ENCODE measurements around the gene ITIH4.

The ITIH4 gene

GRCh38 chr3:52774901-52775864, 55.3 kb downstream of the ITIH4 start (continued):
- TF ChIP-seq, protein P1, sequence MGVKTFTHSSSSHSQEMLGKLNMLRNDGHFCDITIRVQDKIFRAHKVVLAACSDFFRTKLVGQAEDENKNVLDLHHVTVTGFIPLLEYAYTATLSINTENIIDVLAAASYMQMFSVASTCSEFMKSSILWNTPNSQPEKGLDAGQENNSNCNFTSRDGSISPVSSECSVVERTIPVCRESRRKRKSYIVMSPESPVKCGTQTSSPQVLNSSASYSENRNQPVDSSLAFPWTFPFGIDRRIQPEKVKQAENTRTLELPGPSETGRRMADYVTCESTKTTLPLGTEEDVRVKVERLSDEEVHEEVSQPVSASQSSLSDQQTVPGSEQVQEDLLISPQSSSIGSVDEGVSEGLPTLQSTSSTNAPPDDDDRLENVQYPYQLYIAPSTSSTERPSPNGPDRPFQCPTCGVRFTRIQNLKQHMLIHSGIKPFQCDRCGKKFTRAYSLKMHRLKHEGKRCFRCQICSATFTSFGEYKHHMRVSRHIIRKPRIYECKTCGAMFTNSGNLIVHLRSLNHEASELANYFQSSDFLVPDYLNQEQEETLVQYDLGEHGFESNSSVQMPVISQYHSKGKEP (tag by site-specific recombination; IDR thresholded peaks at IDR 0.05): no peak
- no peak for TF ChIP-seq ZNF391 (tag by site-specific recombination; IDR thresholded peaks at IDR 0.05; ENCODE audit: borderline replicate concordance, low read depth)
- no peak for TF ChIP-seq ZNF660 (tag by site-specific recombination; IDR thresholded peaks at IDR 0.05)
- peak; percentile 8; the same call in 1 of the 2 replicates for TF ChIP-seq ZNF76 (tag by site-specific recombination; IDR thresholded peaks at IDR 0.05; ENCODE audit: borderline replicate concordance, low read depth)
- TF ChIP-seq ZSCAN23 (tag by site-specific recombination; IDR thresholded peaks at IDR 0.05): no peak
- TF ChIP-seq ZBTB17 (tag by site-specific recombination; IDR thresholded peaks at IDR 0.05): no peak
- no peak for TF ChIP-seq WT1 (tag by site-specific recombination; IDR thresholded peaks at IDR 0.05)
- TF ChIP-seq EGR2 (tag by site-specific recombination; IDR thresholded peaks at IDR 0.05; ENCODE audit: low read depth): peak; percentile 20; the same call in 1 of the 2 replicates
- TF ChIP-seq ZFP37 (tag by site-specific recombination; IDR thresholded peaks at IDR 0.05): no peak
- TF ChIP-seq ZNF140 (tag by site-specific recombination; IDR thresholded peaks at IDR 0.05): no peak
- no peak for TF ChIP-seq ZNF214 (tag by site-specific recombination; IDR thresholded peaks at IDR 0.05; ENCODE audit: borderline replicate concordance)
- TF ChIP-seq, protein P2, sequence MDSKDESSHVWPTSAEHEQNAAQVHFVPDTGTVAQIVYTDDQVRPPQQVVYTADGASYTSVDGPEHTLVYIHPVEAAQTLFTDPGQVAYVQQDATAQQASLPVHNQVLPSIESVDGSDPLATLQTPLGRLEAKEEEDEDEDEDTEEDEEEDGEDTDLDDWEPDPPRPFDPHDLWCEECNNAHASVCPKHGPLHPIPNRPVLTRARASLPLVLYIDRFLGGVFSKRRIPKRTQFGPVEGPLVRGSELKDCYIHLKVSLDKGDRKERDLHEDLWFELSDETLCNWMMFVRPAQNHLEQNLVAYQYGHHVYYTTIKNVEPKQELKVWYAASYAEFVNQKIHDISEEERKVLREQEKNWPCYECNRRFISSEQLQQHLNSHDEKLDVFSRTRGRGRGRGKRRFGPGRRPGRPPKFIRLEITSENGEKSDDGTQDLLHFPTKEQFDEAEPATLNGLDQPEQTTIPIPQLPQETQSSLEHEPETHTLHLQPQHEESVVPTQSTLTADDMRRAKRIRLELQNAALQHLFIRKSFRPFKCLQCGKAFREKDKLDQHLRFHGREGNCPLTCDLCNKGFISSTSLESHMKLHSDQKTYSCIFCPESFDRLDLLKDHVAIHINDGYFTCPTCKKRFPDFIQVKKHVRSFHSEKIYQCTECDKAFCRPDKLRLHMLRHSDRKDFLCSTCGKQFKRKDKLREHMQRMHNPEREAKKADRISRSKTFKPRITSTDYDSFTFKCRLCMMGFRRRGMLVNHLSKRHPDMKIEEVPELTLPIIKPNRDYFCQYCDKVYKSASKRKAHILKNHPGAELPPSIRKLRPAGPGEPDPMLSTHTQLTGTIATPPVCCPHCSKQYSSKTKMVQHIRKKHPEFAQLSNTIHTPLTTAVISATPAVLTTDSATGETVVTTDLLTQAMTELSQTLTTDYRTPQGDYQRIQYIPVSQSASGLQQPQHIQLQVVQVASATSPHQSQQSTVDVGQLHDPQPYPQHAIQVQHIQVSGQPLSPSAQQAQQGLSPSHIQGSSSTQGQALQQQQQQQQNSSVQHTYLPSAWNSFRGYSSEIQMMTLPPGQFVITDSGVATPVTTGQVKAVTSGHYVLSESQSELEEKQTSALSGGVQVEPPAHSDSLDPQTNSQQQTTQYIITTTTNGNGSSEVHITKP (tag by site-specific recombination; IDR thresholded peaks at IDR 0.05): no peak
- TF ChIP-seq SCRT1 (tag by site-specific recombination; IDR thresholded peaks at IDR 0.05; ENCODE audit: borderline replicate concordance): no peak
- TF ChIP-seq ZNF677 (tag by site-specific recombination; IDR thresholded peaks at IDR 0.05): no peak
- no peak for TF ChIP-seq ZFP69B (tag by site-specific recombination; IDR thresholded peaks at IDR 0.05)
- no peak for TF ChIP-seq ZNF211 (tag by site-specific recombination; IDR thresholded peaks at IDR 0.05; ENCODE audit: low read depth)
- no peak for TF ChIP-seq ZNF629 (tag by site-specific recombination; IDR thresholded peaks at IDR 0.05)
- no peak for TF ChIP-seq FEZF1 (tag by site-specific recombination; IDR thresholded peaks at IDR 0.05)
- TF ChIP-seq ZFP3 (tag by site-specific recombination; IDR thresholded peaks at IDR 0.05; ENCODE audit: low read depth): no peak
- TF ChIP-seq, protein P3, sequence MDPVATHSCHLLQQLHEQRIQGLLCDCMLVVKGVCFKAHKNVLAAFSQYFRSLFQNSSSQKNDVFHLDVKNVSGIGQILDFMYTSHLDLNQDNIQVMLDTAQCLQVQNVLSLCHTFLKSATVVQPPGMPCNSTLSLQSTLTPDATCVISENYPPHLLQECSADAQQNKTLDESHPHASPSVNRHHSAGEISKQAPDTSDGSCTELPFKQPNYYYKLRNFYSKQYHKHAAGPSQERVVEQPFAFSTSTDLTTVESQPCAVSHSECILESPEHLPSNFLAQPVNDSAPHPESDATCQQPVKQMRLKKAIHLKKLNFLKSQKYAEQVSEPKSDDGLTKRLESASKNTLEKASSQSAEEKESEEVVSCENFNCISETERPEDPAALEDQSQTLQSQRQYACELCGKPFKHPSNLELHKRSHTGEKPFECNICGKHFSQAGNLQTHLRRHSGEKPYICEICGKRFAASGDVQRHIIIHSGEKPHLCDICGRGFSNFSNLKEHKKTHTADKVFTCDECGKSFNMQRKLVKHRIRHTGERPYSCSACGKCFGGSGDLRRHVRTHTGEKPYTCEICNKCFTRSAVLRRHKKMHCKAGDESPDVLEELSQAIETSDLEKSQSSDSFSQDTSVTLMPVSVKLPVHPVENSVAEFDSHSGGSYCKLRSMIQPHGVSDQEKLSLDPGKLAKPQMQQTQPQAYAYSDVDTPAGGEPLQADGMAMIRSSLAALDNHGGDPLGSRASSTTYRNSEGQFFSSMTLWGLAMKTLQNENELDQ (tag by site-specific recombination; IDR thresholded peaks at IDR 0.05; ENCODE audit: low read depth): no peak
- TF ChIP-seq ZNF423 (tag by site-specific recombination; IDR thresholded peaks at IDR 0.05): no peak
- TF ChIP-seq, protein P4, sequence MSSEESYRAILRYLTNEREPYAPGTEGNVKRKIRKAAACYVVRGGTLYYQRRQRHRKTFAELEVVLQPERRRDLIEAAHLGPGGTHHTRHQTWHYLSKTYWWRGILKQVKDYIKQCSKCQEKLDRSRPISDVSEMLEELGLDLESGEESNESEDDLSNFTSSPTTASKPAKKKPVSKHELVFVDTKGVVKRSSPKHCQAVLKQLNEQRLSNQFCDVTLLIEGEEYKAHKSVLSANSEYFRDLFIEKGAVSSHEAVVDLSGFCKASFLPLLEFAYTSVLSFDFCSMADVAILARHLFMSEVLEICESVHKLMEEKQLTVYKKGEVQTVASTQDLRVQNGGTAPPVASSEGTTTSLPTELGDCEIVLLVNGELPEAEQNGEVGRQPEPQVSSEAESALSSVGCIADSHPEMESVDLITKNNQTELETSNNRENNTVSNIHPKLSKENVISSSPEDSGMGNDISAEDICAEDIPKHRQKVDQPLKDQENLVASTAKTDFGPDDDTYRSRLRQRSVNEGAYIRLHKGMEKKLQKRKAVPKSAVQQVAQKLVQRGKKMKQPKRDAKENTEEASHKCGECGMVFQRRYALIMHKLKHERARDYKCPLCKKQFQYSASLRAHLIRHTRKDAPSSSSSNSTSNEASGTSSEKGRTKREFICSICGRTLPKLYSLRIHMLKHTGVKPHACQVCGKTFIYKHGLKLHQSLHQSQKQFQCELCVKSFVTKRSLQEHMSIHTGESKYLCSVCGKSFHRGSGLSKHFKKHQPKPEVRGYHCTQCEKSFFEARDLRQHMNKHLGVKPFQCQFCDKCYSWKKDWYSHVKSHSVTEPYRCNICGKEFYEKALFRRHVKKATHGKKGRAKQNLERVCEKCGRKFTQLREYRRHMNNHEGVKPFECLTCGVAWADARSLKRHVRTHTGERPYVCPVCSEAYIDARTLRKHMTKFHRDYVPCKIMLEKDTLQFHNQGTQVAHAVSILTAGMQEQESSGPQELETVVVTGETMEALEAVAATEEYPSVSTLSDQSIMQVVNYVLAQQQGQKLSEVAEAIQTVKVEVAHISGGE (tag by site-specific recombination; conservative IDR thresholded peaks at IDR 0.05; ENCODE audit: low read depth): no peak
- no peak for TF ChIP-seq ZNF645 (tag by site-specific recombination; IDR thresholded peaks at IDR 0.05)
- no peak for TF ChIP-seq ZNF658 (tag by site-specific recombination; IDR thresholded peaks at IDR 0.05)
- TF ChIP-seq ZNF623 (tag by site-specific recombination; IDR thresholded peaks at IDR 0.05): no peak
- no peak for TF ChIP-seq ZNF10 (tag by site-specific recombination; IDR thresholded peaks at IDR 0.05)
- no peak for TF ChIP-seq ZNF24 (tag by site-specific recombination; IDR thresholded peaks at IDR 0.05)
- no peak for TF ChIP-seq KLF8 (tag by site-specific recombination; IDR thresholded peaks at IDR 0.05)

Data from HEK293 (cell line).